Ovary (tissue), 9 donors: Measurements from ENCODE around the gene TIMM10B. TPM values are rescaled to one million over a fixed set of nuclear protein-coding genes. Genes with fewer than 3 reads are reported as not detected.
A peak's percentile ranks its signal among the peaks of the same experiment; 100 is the strongest.

Experiments used
- DNase-seq, 5 donors: peaks; one replicate each; pipeline ENCODE4 v3.0.0-alpha.2; 2019 to 2020
- H3K27ac ChIP-seq, 2 donors: fragments of 200-600 bp; one replicate each; pipeline versions ENCODE4 v1.5.1 to v1.8.0; 2019 to 2022
- H3K27me3 ChIP-seq: fragments of 200-600 bp; one replicate; pipeline ENCODE4 v1.8.0; 2022
- H3K36me3 ChIP-seq: fragments of 200-600 bp; sonication (generic); one replicate; pipeline ENCODE4 v1.5.1; 2019
- H3K4me1 ChIP-seq: one replicate; pipeline ENCODE4 v1.8.1; 2013; ENCODE audit warnings: mild to moderate bottlenecking, moderate library complexity; ENCODE audit not compliant: insufficient read depth
- H3K4me3 ChIP-seq: fragments of 200-600 bp; sonication (generic); one replicate; pipeline ENCODE4 v1.5.1; 2017
- H3K9me3 ChIP-seq, 2 donors: fragments of 200-600 bp in 1 of 2; sonication (generic) in 1 of 2; one replicate each; pipeline versions ENCODE4 v1.5.1 to v1.8.1; 2013 to 2019; ENCODE audit warnings: mild to moderate bottlenecking in 1 of 2, moderate library complexity in 1 of 2
- CTCF ChIP-seq, 3 donors: fragments of 450-650 bp in 2 of 3; fragments of 200-600 bp in 1 of 3; IDR thresholded peaks; one replicate each; pipeline versions ENCODE4 v1.5.1 to v1.8.0; 2016 to 2022; ENCODE audit warnings: antibody characterized with exemption in 3 of 3, mild to moderate bottlenecking in 1 of 3
- EP300 ChIP-seq: sonication (generic); formaldehyde crosslinking; IDR thresholded peaks from one replicate; pipeline ENCODE4 v1.6.1; 2017; ENCODE audit warnings: antibody characterized with exemption
- POLR2A ChIP-seq: fragments of 450-650 bp; IDR thresholded peaks from one replicate; pipeline ENCODE4 v1.6.1; 2017; ENCODE audit warnings: antibody characterized with exemption, mild to moderate bottlenecking, moderate library complexity
- WGBS, 3 donors: extraction: QIAGEN DNeasy Blood & Tissue Kit in 1 of 3; methylation state at CpG; one replicate each; pipeline versions ENCODE4 v1.1.5 to v1.1.7; 2013 to 2017; 5-methylcytosine and 5-hydroxymethylcytosine counted together
- intact Hi-C, 4 donors: fragments of 100-400 bp; cut with DNase I; formaldehyde crosslinking; loops; one replicate each; pipeline versions ENCODE4 v1.11.0 to v1.15.1; 2022 to 2023
- polyA plus RNA-seq, 2 donors: library from polyadenylated mRNA; stranded (reverse); fragments of 200-250 nt in 1 of 2; fragments of 350-450 nt in 1 of 2; fragmentation: Illumina TruSeq in 1 of 2; extraction: RNeasy Lipid Tissue Mini Kit (QIAGEN cat#74804) in 1 of 2; gene quantifications; one replicate each; pipeline ENCODE4 v1.2.3, GENCODE V29; 2013 to 2014
- total RNA-seq, 7 donors: library from RNA; depleted of rRNA in 2 of 7; stranded (reverse); fragments of >200 nt in 2 of 7; fragmentation: NEBNext Ultra II Directional in 3 of 7; extraction: Animal tissue kit (Norgen Biotek cat#: 25700) in 3 of 7; gene quantifications; one replicate each; pipeline versions ENCODE4 v1.1.0 to v1.2.4, GENCODE V29; 2016 to 2023
- donor health status: DM: no; HTN: no; CAD: no; lungs with moderate emphysema.
- donor health status: DM: no; HTN: no; CAD: no.
- donor health status: Bipolar disorder and iron deficiency.
- donor health status: DM: yes; HTN: yes; CAD: no.
- donor health status: DM: no; HTN: no; CAD: no.
- donor health status: DM: yes; HTN: yes; CAD: no.

The TIMM10B gene
- total and polyA plus RNA-seq, 9 donors, result 19.4 to 64.7 (median 38.4) TPM

GRCh38 chr11:6526411-6527135 is 45.3 kb downstream of the TIMM10B start:
- WGBS, 3 donors, result 86 to 89% (median 88%) methylated on average over 3 of the region's 3 CpGs
- Histone ChIP-seq H3K27me3 (no peaks in the 10 kb centered on the region), H3K9me3 (no peaks in the 10 kb centered on the region), H3K4me3 (no peak overlapping the region), H3K36me3 (no peaks in the 10 kb centered on the region), H3K27ac (no peak overlapping the region), H3K4me1 (no peaks in the 10 kb centered on the region)
- intact Hi-C loops, result no loop called here
- no peak for DNase-seq
- TF ChIP-seq EP300 (no peak), POLR2A (no peak), CTCF (IDR thresholded peaks at IDR 0.05) (no peak)

- Histone ChIP-seq H3K27ac (no peak overlapping the region), H3K27me3 (no peaks in the 10 kb centered on the region), H3K4me1 (no peaks in the 10 kb centered on the region), H3K36me3 (no peaks in the 10 kb centered on the region), H3K4me3 (no peak overlapping the region), H3K9me3 (no peaks in the 10 kb centered on the region)
- intact Hi-C loops, result no loop called here
- whole genome bisulfite sequencing, 3 donors, result 83 to 90% (median 88%) methylated on average over 2 of the region's 2 CpGs
- no peak for DNase-seq
- TF ChIP-seq EP300 (no peak), CTCF (IDR thresholded peaks at IDR 0.05) (no peak), POLR2A (no peak)
These were observed 48.0 kb downstream of the TIMM10B start for GRCh38 chr11:6529266-6529665.

GRCh38 chr11:6530848-6531247 is 49.5 kb downstream of the TIMM10B start:
- DNase-seq, result no peak
- Histone ChIP-seq H3K9me3 (no peaks in the 10 kb centered on the region), H3K4me3 (no peak overlapping the region), H3K36me3 (no peaks in the 10 kb centered on the region), H3K27me3 (no peaks in the 10 kb centered on the region), H3K27ac (no peak overlapping the region), H3K4me1 (no peaks in the 10 kb centered on the region)
- WGBS, 3 donors, result 89 to 90% (median 90%) methylated on average over 2 of the region's 2 CpGs
- intact Hi-C loops, result loop anchor here (5.0 to 10.0 kb wide), 4 partner anchors 151 to 176 kb away; partner anchors contain the start of gene MRPL17 (in 3 of the 4)
- TF ChIP-seq CTCF (IDR thresholded peaks at IDR 0.05) (no peak), EP300 (no peak), POLR2A (no peak)

DNA sequence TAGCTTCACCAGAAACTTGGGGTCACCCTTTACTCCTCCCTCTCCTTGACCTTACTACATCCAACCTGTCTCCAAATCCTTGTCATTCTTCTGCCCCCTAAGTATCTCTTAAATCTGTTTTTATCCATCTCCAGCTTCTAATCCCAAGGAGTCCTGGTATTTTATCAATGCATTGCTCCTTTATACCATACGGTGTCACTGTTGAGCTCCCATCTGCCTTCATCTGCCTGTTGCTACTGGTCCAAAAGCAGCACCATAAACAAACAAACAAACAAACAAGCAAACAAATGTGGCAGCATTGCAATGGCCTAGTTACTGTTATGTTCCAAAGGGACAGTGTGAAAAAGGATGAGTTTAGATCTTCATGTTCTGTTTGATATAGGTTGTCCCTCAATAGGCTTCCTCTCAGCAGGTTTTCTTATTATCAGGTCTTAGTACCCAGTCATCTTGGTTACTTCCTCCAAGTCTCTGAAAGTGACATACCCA is 50.0 kb downstream of the TIMM10B start:
- Histone ChIP-seq H3K27me3 (no peaks in the 10 kb centered on the region), H3K36me3 (no peaks in the 10 kb centered on the region), H3K4me1 (no peaks in the 10 kb centered on the region), H3K27ac (no peak overlapping the region), H3K4me3 (no peak overlapping the region), H3K9me3 (no peaks in the 10 kb centered on the region)
- intact Hi-C loops, result loop anchor here (5.0 to 10.0 kb wide), 4 partner anchors 151 to 176 kb away; partner anchors contain the start of gene MRPL17 (in 3 of the 4)
- 0 to 6% (median 3%) methylated on average over 1 of the region's 1 CpG for WGBS, 3 donors
- no peak for TF ChIP-seq POLR2A
- TF ChIP-seq CTCF (IDR thresholded peaks at IDR 0.05), result peak in 2 of 3 donors; percentile 73 to 82
- TF ChIP-seq EP300, result no peak
- DNase-seq, result no peak

Other genes with a start within 250 kb of the TIMM10B start
- gene FHIP1B, start 246.9 kb upstream of the TIMM10B start, total RNA-seq, result 10 to 100 TPM; 26.9 to 59.1 (median 35.7) TPM
- gene FHIP1B, start 246.9 kb upstream of the TIMM10B start, polyA plus RNA-seq, result 10 to 100 TPM; 15.9 to 43.8 TPM
- 1 to 10 TPM in 2 of 7 donors, under 1 TPM in 5; 0.18 to 2.9 (median 0.72) TPM for gene CNGA4, start 242.4 kb upstream of the TIMM10B start, total RNA-seq
- under 1 TPM; 0.10 to 0.38 TPM for gene CNGA4, start 242.4 kb upstream of the TIMM10B start, polyA plus RNA-seq
- 1 to 10 TPM in 1 of 7 donors, under 1 TPM in 2, not detected in 4; 0.42 to 4.3 (median 0.80) TPM for gene CCKBR, start 221.7 kb upstream of the TIMM10B start, total RNA-seq
- gene CCKBR, start 221.7 kb upstream of the TIMM10B start, polyA plus RNA-seq, result 1 to 10 TPM in 1 of 2 donors, under 1 TPM in 1; 0.35 to 8.1 TPM
- gene CAVIN3, start 161.0 kb upstream of the TIMM10B start, total RNA-seq, result 100 to 1,000 TPM in 1 of 7 donors, 10 to 100 TPM in 6; 43.3 to 119 (median 70.3) TPM
- gene CAVIN3, start 161.0 kb upstream of the TIMM10B start, polyA plus RNA-seq, result 10 to 100 TPM; 36.7 to 61.2 TPM
- gene SMPD1, start 91.0 kb upstream of the TIMM10B start, total RNA-seq, result 10 to 100 TPM; 12.9 to 35.4 (median 30.7) TPM
- 10 to 100 TPM; 16.8 to 50.5 TPM for gene SMPD1, start 91.0 kb upstream of the TIMM10B start, polyA plus RNA-seq
- 10 to 100 TPM; 50.1 to 90.9 (median 60.4) TPM for gene APBB1, start 62.4 kb upstream of the TIMM10B start, total RNA-seq
- 10 to 100 TPM; 34.1 to 57.7 TPM for gene APBB1, start 62.4 kb upstream of the TIMM10B start, polyA plus RNA-seq
- 1 to 10 TPM in 5 of 7 donors, under 1 TPM in 2; 0.46 to 4.1 (median 2.4) TPM for gene HPX, start 40.5 kb upstream of the TIMM10B start, total RNA-seq
- gene HPX, start 40.5 kb upstream of the TIMM10B start, polyA plus RNA-seq, result 1 to 10 TPM in 1 of 2 donors, under 1 TPM in 1; 0.48 to 1.1 TPM
- gene TRIM3, start 7.6 kb upstream of the TIMM10B start, total RNA-seq, result 10 to 100 TPM in 6 of 7 donors, 1 to 10 TPM in 1; 9.7 to 27.4 (median 19.7) TPM
- gene TRIM3, start 7.6 kb upstream of the TIMM10B start, polyA plus RNA-seq, result 10 to 100 TPM; 13.6 to 14.7 TPM
- gene ARFIP2, start 170 bp upstream of the TIMM10B start, total RNA-seq, result 10 to 100 TPM; 43.6 to 70.4 (median 49.5) TPM
- gene ARFIP2, start 170 bp upstream of the TIMM10B start, polyA plus RNA-seq, result 10 to 100 TPM; 35.8 to 37.8 TPM
- gene DNHD1, start 15.8 kb downstream of the TIMM10B start, total RNA-seq, result 10 to 100 TPM in 3 of 7 donors, 1 to 10 TPM in 4; 7.5 to 27.6 (median 9.3) TPM
- gene DNHD1, start 15.8 kb downstream of the TIMM10B start, polyA plus RNA-seq, result 1 to 10 TPM; 4.0 to 4.5 TPM
- gene RRP8, start 122.1 kb downstream of the TIMM10B start, total RNA-seq, result 10 to 100 TPM in 5 of 7 donors, 1 to 10 TPM in 2; 8.2 to 25.5 (median 17.1) TPM
- 10 to 100 TPM; 13.4 to 32.7 TPM for gene RRP8, start 122.1 kb downstream of the TIMM10B start, polyA plus RNA-seq
- 100 to 1,000 TPM in 5 of 7 donors, 10 to 100 TPM in 2; 79.8 to 222 (median 140) TPM for gene ILK, start 122.3 kb downstream of the TIMM10B start, total RNA-seq
- 100 to 1,000 TPM; 126 to 337 TPM for gene ILK, start 122.3 kb downstream of the TIMM10B start, polyA plus RNA-seq
- 100 to 1,000 TPM in 2 of 7 donors, 10 to 100 TPM in 5; 45.1 to 109 (median 76.8) TPM for gene TAF10, start 130.7 kb downstream of the TIMM10B start, total RNA-seq
- gene TAF10, start 130.7 kb downstream of the TIMM10B start, polyA plus RNA-seq, result 100 to 1,000 TPM in 1 of 2 donors, 10 to 100 TPM in 1; 40.0 to 183 TPM
- gene TPP1, start 137.9 kb downstream of the TIMM10B start, total RNA-seq, result 10 to 100 TPM; 21.0 to 71.8 (median 58.2) TPM
- 100 to 1,000 TPM in 1 of 2 donors, 10 to 100 TPM in 1; 40.5 to 360 TPM for gene TPP1, start 137.9 kb downstream of the TIMM10B start, polyA plus RNA-seq
- gene DCHS1, start 174.3 kb downstream of the TIMM10B start, total RNA-seq, result 10 to 100 TPM; 14.8 to 36.8 (median 23.0) TPM
- gene DCHS1, start 174.3 kb downstream of the TIMM10B start, polyA plus RNA-seq, result 10 to 100 TPM in 1 of 2 donors, 1 to 10 TPM in 1; 5.2 to 20.2 TPM
- 10 to 100 TPM; 23.0 to 37.9 (median 30.7) TPM for gene MRPL17, start 201.8 kb downstream of the TIMM10B start, total RNA-seq
- 10 to 100 TPM; 28.2 to 30.1 TPM for gene MRPL17, start 201.8 kb downstream of the TIMM10B start, polyA plus RNA-seq